ENCODE data around the gene APCDD1. TPM values are rescaled to one million over a fixed set of nuclear protein-coding genes. Genes with fewer than 3 reads are reported as not detected.

APCDD1 gene
- total RNA-seq, 1 experiment from 2014 or later: not detected

- Histone ChIP-seq H3K4me1 (ENCODE audit: control insufficient read depth in 1 of 2, insufficient read depth in 2 of 2, low read length in 2 of 2) (no peaks in the 10 kb centered on the region), H3K79me2 (ENCODE audit: insufficient read depth, low read length) (no peaks in the 10 kb centered on the region), H3K27ac (ENCODE audit: low read depth, low read length) (no peak overlapping the region), H3K27me3 (ENCODE audit: insufficient read depth, low read length) (peaks cover 48% of the 10 kb centered on the region), H3K4me3 (replicated peaks in 1 of 2; ENCODE audit: low read depth in 1 of 2, low read length in 2 of 2) (no peak overlapping the region), H3K9me3 (ENCODE audit: control insufficient read depth in 1 of 2, insufficient read depth in 1 of 2, low read depth in 1 of 2, low read length in 2 of 2) (no peaks in the 10 kb centered on the region), H2AFZ (ENCODE audit: low read depth, low read length, poor library complexity, severe bottlenecking) (no peak overlapping the region), H4K20me1 (ENCODE audit: insufficient read depth) (no peaks in the 10 kb centered on the region), H3K36me3 (ENCODE audit: control insufficient read depth in 1 of 2, insufficient read depth in 2 of 2, low read length in 2 of 2) (no peaks in the 10 kb centered on the region), H3K9me2 (ENCODE audit: insufficient read depth) (no peaks in the 10 kb centered on the region), H3K4me2 (ENCODE audit: low read length) (no peak overlapping the region), H3K9ac (ENCODE audit: low read length) (no peak overlapping the region)
- no peak for TF ChIP-seq ATF3 (IDR thresholded peaks at IDR 0.05)
- TF ChIP-seq EZH2phosphoT487 (IDR thresholded peaks at IDR 0.05; ENCODE audit: borderline replicate concordance): no peak
- no peak for TF ChIP-seq RAD21 (IDR thresholded peaks at IDR 0.05; ENCODE audit: low read depth)
- no peak for TF ChIP-seq ZNF274 (IDR thresholded peaks at IDR 0.05; ENCODE audit: low read depth, low read length)
- TF ChIP-seq ELF1 (IDR thresholded peaks at IDR 0.05; ENCODE audit: borderline replicate concordance, low read depth): no peak
- TF ChIP-seq CBX3 (IDR thresholded peaks at IDR 0.05; ENCODE audit: low read depth): no peak
- no peak for TF ChIP-seq SIN3A (IDR thresholded peaks at IDR 0.05; ENCODE audit: low read depth)
- no peak for TF ChIP-seq ZBTB33 (IDR thresholded peaks at IDR 0.05; ENCODE audit: extremely low read depth, insufficient replicate concordance, low read length)
- TF ChIP-seq CEBPB (IDR thresholded peaks at IDR 0.05; ENCODE audit: low read depth): no peak
- no peak for TF ChIP-seq MAX (IDR thresholded peaks at IDR 0.05)
- no peak for TF ChIP-seq EZH2 (IDR thresholded peaks at IDR 0.05)
- TF ChIP-seq SRF (IDR thresholded peaks at IDR 0.05; ENCODE audit: low read depth): no peak
- TF ChIP-seq SP1 (IDR thresholded peaks at IDR 0.05; ENCODE audit: low read depth): no peak
- no peak for TF ChIP-seq CTCF (IDR thresholded peaks at IDR 0.05 in 2 of 3, conservative IDR thresholded peaks at IDR 0.05 in 1 of 3; ENCODE audit: borderline replicate concordance in 1 of 3, insufficient read depth in 1 of 3, low read depth in 2 of 3, low read length in 2 of 3)
- no peak for TF ChIP-seq REST (IDR thresholded peaks at IDR 0.05; ENCODE audit: low read depth)
- RAD21 ChIA-PET (ENCODE audit: low non-redundant PET in 1 of 2, low total read pairs in 2 of 2, uncharacterized antibody in 2 of 2, unreplicated experiment in 2 of 2): no interaction called here
- intact Hi-C loops (cut with micrococcal nuclease): no loop called here
- CTCF ChIA-PET: no interaction called here
- ATAC-seq (no peak), DNase-seq (ENCODE audit: low read depth, low spot score) (no peak)
- POLR2A ChIA-PET: no interaction called here
- no TSS peak for BruUV-seq (replicated peaks)
Observed at GRCh38 chr18:10405014-10405493, 49.4 kb upstream of the APCDD1 start.
